B cell (primary cell): ENCODE measurements around the gene TMPRSS11E. TPM values are rescaled to one million over a fixed set of nuclear protein-coding genes. Genes with fewer than 3 reads are reported as not detected.

Experiments
- ATAC-seq: fragments of 200-7000 bp; cut with Tn5 transposase; one replicate; pipeline ENCODE4 v1.10.0; 2021; ENCODE audit warnings: low read depth, mild to moderate bottlenecking, moderate number of reproducible peaks, moderate library complexity
- CTCF ChIA-PET: fragments of 350-600 bp; sonication (Branson Sonifier 250); formaldehyde crosslinking; loops from one replicate; lab custom pipeline; 2021; ENCODE audit warnings: antibody characterized with exemption, inconsistent platforms; lab: Charles Lee
- POLR2A ChIA-PET: fragments of 350-600 bp; sonication (Branson Sonifier 250); formaldehyde crosslinking; loops from one replicate; lab custom pipeline; 2021; ENCODE audit warnings: antibody characterized with exemption; lab: Charles Lee
- DNase-seq: peaks from one replicate; pipeline ENCODE4 v3.0.0; 2013
- H2AFZ ChIP-seq: 2 replicates; pipeline ENCODE4 v1.6.1; 2012; ENCODE audit warnings: mild to moderate bottlenecking, low read depth, low read length; ENCODE audit not compliant: insufficient read depth, poor library complexity, severe bottlenecking
- H3K27ac ChIP-seq, 2 donors: 1 replicate in 1 of 2; 2 replicates in 1 of 2; pipeline ENCODE4 v1.5.1; 2012 to 2013; ENCODE audit warnings: low read length in 2 of 2, mild to moderate bottlenecking in 2 of 2, moderate library complexity in 1 of 2
- H3K27me3 ChIP-seq, 4 experiments: fragments of 200-600 bp in 1 of 4; sonication (generic) in 1 of 4; replicated peaks in 1 of 4; 1 replicate in 2 of 4; 2 replicates in 2 of 4; pipeline versions ENCODE4 v1.6.1 to v1.7.0; 2013 to 2016; ENCODE audit warnings: low read length in 3 of 4, mild to moderate bottlenecking in 2 of 4, mixed read lengths in 1 of 4, moderate library complexity in 1 of 4; ENCODE audit not compliant: insufficient read depth in 4 of 4, control insufficient read depth in 3 of 4; ENCODE audit errors: control extremely low read depth in 1 of 4
- H3K36me3 ChIP-seq, 2 experiments: replicated peaks in 1 of 2; 1 replicate in 1 of 2; 2 replicates in 1 of 2; pipeline versions ENCODE4 v1.6.1 to v1.7.1; 2013; ENCODE audit warnings: low read length in 1 of 2; ENCODE audit not compliant: insufficient read depth in 2 of 2, control insufficient read depth in 1 of 2; ENCODE audit errors: control extremely low read depth in 1 of 2, extremely low read depth in 1 of 2
- H3K4me1 ChIP-seq, 2 donors: fragments of 200-600 bp in 1 of 2; sonication (generic) in 1 of 2; 1 replicate in 1 of 2; 2 replicates in 1 of 2; pipeline versions ENCODE4 v1.5.1 to v1.6.1; 2013 to 2017; ENCODE audit warnings: low read length in 2 of 2; ENCODE audit not compliant: control insufficient read depth in 2 of 2, insufficient read depth in 2 of 2
- H3K4me2 ChIP-seq: replicated peaks from 2 replicates; pipeline ENCODE3; 2012; ENCODE audit warnings: mild to moderate bottlenecking, low read depth, low read length; ENCODE audit not compliant: poor library complexity, severe bottlenecking
- H3K4me3 ChIP-seq, 5 experiments: fragments of 200-600 bp in 1 of 5; sonication (generic) in 1 of 5; 1 replicate in 3 of 5; 2 replicates in 2 of 5; pipeline versions ENCODE4 v1.5.1 to v1.7.0; 2011 to 2016; ENCODE audit warnings: low read length in 4 of 5, mild to moderate bottlenecking in 4 of 5, low read depth in 2 of 5, control low read depth in 1 of 5, moderate library complexity in 1 of 5; ENCODE audit not compliant: insufficient read depth in 1 of 5; ENCODE audit errors: control extremely low read depth in 1 of 5, extremely low read depth in 1 of 5
- H3K79me2 ChIP-seq: fragments of 200-600 bp; sonication (generic); one replicate; pipeline ENCODE4 v1.6.0; 2016; ENCODE audit warnings: low read length; ENCODE audit not compliant: control insufficient read depth, insufficient read depth
- H3K9ac ChIP-seq: fragments of 200-600 bp; sonication (generic); 2 replicates; pipeline ENCODE4 v1.6.1; 2017; ENCODE audit warnings: mild to moderate bottlenecking, low read length, moderate library complexity
- H3K9me3 ChIP-seq, 3 donors: one replicate each; pipeline versions ENCODE4 v1.6.1 to v1.7.1; 2013; ENCODE audit warnings: low read length in 2 of 3; ENCODE audit not compliant: control insufficient read depth in 2 of 3, insufficient read depth in 1 of 3; ENCODE audit errors: control extremely low read depth in 1 of 3
- H4K20me1 ChIP-seq: 2 replicates; pipeline ENCODE4 v1.6.0; 2012; ENCODE audit warnings: mild to moderate bottlenecking, low read length; ENCODE audit not compliant: insufficient read depth, control insufficient read depth, poor library complexity, severe bottlenecking
- H3K27ac Mint-ChIP-seq: one replicate; pipeline ENCODE4 v1.8.0; 2021; ENCODE audit warnings: mixed read lengths
- H3K27me3 Mint-ChIP-seq: one replicate; pipeline ENCODE4 v1.8.0; 2021; ENCODE audit warnings: mixed read lengths
- H3K4me1 Mint-ChIP-seq: one replicate; pipeline ENCODE4 v1.8.0; 2021; ENCODE audit warnings: mixed read lengths
- H3K4me3 Mint-ChIP-seq: one replicate; pipeline ENCODE4 v1.8.0; 2021; ENCODE audit warnings: mixed read lengths
- H3K9me3 Mint-ChIP-seq: one replicate; pipeline ENCODE4 v1.8.0; 2022; ENCODE audit warnings: mixed read lengths; ENCODE audit not compliant: insufficient read depth
- CTCF ChIP-seq: fragments of 200-600 bp; IDR thresholded peaks from one replicate; pipeline ENCODE4 v1.8.0; 2022; ENCODE audit warnings: antibody characterized with exemption, mild to moderate bottlenecking
- EZH2 ChIP-seq: IDR thresholded peaks from 2 replicates; pipeline ENCODE4 v1.6.1; 2012; ENCODE audit warnings: borderline replicate concordance, low read depth, mild to moderate bottlenecking, moderate library complexity, low read length; ENCODE audit not compliant: insufficient read depth, poor library complexity, severe bottlenecking
- WGBS: methylation state at CpG from one replicate; pipeline ENCODE4 v1.1.5; 2013; ENCODE audit warnings: missing lambda C conversion rate; ENCODE audit not compliant: insufficient coverage; 5-methylcytosine and 5-hydroxymethylcytosine counted together
- intact Hi-C: fragments of 100-400 bp; cut with micrococcal nuclease; formaldehyde crosslinking; loops from one replicate; pipeline ENCODE4 v1.10.0; 2022
- polyA plus RNA-seq: library from polyadenylated mRNA; depleted of rRNA; stranded (reverse); fragments of >200 nt; gene quantifications from 2 replicates; pipeline ENCODE4 v1.2.3, GENCODE V29; 2012
- total RNA-seq, 2 donors: library from RNA; stranded (reverse); fragments of 120-200 nt in 1 of 2; gene quantifications; 1 replicate in 1 of 2; 2 replicates in 1 of 2; pipeline versions ENCODE4 v1.2.3 to v1.2.4, GENCODE V29; 2013 to 2022

Gene TMPRSS11E
- total and polyA plus RNA-seq, 2 donors (not counting 1 experiment from before 2014, with no cell fraction given) = 0.06 TPM; not detected in 1

- Histone ChIP-seq H3K9ac (no peak overlapping the region), H3K27ac (no peak overlapping the region), H3K36me3 (no peaks in the 10 kb centered on the region), H4K20me1 (no peaks in the 10 kb centered on the region), H3K4me3 (no peak overlapping the region), H3K9me3 (no peaks in the 10 kb centered on the region), H3K4me1 (no peaks in the 10 kb centered on the region), H3K27me3 (no peaks in the 10 kb centered on the region), H2AFZ (no peak overlapping the region), H3K79me2 (no peaks in the 10 kb centered on the region), H3K4me2 (no peak overlapping the region)
- no CpG with 5 or more reads among the region's 2 CpGs for WGBS
- H3K4me1 Mint-ChIP-seq = no peaks in the 10 kb centered on the region
- H3K27me3 Mint-ChIP-seq = no peaks in the 10 kb centered on the region
- ATAC-seq (no peak), DNase-seq (no peak)
- ChIA-PET CTCF (no interaction called here), POLR2A (no interaction called here)
- no peaks in the 10 kb centered on the region for H3K9me3 Mint-ChIP-seq
- TF ChIP-seq EZH2 = no peak
- intact Hi-C loops = no loop called here
- H3K27ac Mint-ChIP-seq = no peak overlapping the region
- no peak overlapping the region for H3K4me3 Mint-ChIP-seq
Measured at GRCh38 chr4:68466185-68466584, 18.9 kb downstream of the TMPRSS11E start.

GRCh38 chr4:68466751-68467150 is 19.5 kb downstream of the TMPRSS11E start:
- no peak overlapping the region for H3K4me3 ChIP-seq
- DNase-seq = no peak
- no peak overlapping the region for H3K4me2 ChIP-seq
- POLR2A ChIA-PET = no interaction called here
- H2AFZ ChIP-seq = no peak overlapping the region
- no peaks in the 10 kb centered on the region for H3K9me3 Mint-ChIP-seq
- H3K4me1 ChIP-seq = no peaks in the 10 kb centered on the region
- no peak overlapping the region for H3K9ac ChIP-seq
- intact Hi-C loops = no loop called here
- H3K4me3 Mint-ChIP-seq = no peak overlapping the region
- H3K4me1 Mint-ChIP-seq = no peaks in the 10 kb centered on the region
- no peak for ATAC-seq
- H4K20me1 ChIP-seq = no peaks in the 10 kb centered on the region
- H3K36me3 ChIP-seq = no peaks in the 10 kb centered on the region
- H3K9me3 ChIP-seq = no peaks in the 10 kb centered on the region
- CTCF ChIA-PET = no interaction called here
- no peaks in the 10 kb centered on the region for H3K27me3 Mint-ChIP-seq
- WGBS = 60% methylated on average over 1 of the region's 3 CpGs
- no peak for TF ChIP-seq CTCF
- no peak for TF ChIP-seq EZH2
- no peaks in the 10 kb centered on the region for H3K79me2 ChIP-seq
- H3K27ac ChIP-seq = no peak overlapping the region
- no peak overlapping the region for H3K27ac Mint-ChIP-seq
- no peaks in the 10 kb centered on the region for H3K27me3 ChIP-seq
